B cell (primary cell): ENCODE measurements around the gene IWS1.

Experiments
- EZH2 ChIP-seq: IDR thresholded peaks from 2 replicates; pipeline ENCODE4 v1.6.1; 2012; ENCODE audit warnings: borderline replicate concordance, low read depth, mild to moderate bottlenecking, moderate library complexity, low read length; ENCODE audit not compliant: insufficient read depth, poor library complexity, severe bottlenecking
- TF ChIP-seq, protein P1 (sequence below): fragments of 200-600 bp; IDR thresholded peaks from one replicate; pipeline ENCODE4 v1.8.0; 2022; ENCODE audit warnings: antibody characterized with exemption, mild to moderate bottlenecking

DNA sequence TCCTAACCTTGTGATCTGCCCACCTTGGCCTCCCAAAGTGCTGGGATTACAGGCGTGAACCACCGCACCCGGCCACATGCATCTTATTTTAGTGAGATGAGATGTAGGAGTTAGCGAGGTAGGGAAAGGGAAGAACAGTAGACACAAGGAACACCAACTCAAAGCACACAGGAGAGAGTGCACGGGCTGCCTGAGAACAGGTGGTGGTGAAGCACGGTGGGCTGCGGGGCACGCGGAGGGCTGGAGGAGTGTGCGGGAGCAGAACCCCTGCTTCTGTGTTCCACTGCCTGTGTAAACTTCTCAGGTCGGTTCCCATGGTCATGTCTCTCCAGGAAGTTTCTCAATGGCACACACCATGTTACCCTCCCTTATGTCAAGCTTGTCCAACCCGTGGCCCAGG lies 69.3 kb downstream of the IWS1 start:
- TF ChIP-seq, protein P1, sequence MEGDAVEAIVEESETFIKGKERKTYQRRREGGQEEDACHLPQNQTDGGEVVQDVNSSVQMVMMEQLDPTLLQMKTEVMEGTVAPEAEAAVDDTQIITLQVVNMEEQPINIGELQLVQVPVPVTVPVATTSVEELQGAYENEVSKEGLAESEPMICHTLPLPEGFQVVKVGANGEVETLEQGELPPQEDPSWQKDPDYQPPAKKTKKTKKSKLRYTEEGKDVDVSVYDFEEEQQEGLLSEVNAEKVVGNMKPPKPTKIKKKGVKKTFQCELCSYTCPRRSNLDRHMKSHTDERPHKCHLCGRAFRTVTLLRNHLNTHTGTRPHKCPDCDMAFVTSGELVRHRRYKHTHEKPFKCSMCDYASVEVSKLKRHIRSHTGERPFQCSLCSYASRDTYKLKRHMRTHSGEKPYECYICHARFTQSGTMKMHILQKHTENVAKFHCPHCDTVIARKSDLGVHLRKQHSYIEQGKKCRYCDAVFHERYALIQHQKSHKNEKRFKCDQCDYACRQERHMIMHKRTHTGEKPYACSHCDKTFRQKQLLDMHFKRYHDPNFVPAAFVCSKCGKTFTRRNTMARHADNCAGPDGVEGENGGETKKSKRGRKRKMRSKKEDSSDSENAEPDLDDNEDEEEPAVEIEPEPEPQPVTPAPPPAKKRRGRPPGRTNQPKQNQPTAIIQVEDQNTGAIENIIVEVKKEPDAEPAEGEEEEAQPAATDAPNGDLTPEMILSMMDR, result no peak
- no peak for TF ChIP-seq EZH2
